Measurements from ENCODE around the gene CYP27A1.
"Not testable (repeated sequence)": the region's sequence is repeated elsewhere in the genome, so short reads cannot be mapped to it uniquely, and the experiment has no call there.

DNA sequence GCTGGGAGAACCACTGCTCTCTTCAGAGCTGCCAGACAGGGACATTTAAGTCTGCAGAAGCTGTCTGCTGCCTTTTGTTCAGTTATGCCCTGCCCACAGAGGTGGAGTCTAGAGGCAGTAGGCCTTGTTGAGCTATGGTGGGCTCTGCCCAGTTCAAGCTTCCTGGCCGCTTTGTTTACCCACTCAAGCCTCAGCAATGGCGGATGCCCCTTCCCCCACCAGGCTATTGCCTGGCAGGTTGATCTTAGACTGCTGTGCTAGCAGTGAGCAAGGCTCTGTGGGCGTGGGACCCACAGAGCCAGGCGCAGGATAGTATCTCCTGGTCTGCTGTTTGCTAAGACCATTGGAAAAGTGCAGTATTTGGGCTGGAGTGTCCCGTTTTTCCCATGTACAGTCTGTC, 9.2 kb upstream of the CYP27A1 start:
- TF ChIP-seq, protein P1, sequence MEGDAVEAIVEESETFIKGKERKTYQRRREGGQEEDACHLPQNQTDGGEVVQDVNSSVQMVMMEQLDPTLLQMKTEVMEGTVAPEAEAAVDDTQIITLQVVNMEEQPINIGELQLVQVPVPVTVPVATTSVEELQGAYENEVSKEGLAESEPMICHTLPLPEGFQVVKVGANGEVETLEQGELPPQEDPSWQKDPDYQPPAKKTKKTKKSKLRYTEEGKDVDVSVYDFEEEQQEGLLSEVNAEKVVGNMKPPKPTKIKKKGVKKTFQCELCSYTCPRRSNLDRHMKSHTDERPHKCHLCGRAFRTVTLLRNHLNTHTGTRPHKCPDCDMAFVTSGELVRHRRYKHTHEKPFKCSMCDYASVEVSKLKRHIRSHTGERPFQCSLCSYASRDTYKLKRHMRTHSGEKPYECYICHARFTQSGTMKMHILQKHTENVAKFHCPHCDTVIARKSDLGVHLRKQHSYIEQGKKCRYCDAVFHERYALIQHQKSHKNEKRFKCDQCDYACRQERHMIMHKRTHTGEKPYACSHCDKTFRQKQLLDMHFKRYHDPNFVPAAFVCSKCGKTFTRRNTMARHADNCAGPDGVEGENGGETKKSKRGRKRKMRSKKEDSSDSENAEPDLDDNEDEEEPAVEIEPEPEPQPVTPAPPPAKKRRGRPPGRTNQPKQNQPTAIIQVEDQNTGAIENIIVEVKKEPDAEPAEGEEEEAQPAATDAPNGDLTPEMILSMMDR (IDR thresholded peaks at IDR 0.05; ENCODE audit: insufficient read depth, low read length, poor library complexity, severe bottlenecking), result not testable (repeated sequence)
- TF ChIP-seq EZH2phosphoT487 (conservative IDR thresholded peaks at IDR 0.05; ENCODE audit: low read length), result not testable (repeated sequence)
